Epithelial cell of esophagus (primary cell): ENCODE data around the gene SLC37A1.

Source experiments
- DNase-seq: peaks from one replicate; pipeline ENCODE4 v3.0.0; 2010; ENCODE audit warnings: low read depth
- H3K4me3 ChIP-seq: 2 replicates; pipeline ENCODE4 v1.5.1; 2011; ENCODE audit warnings: mild to moderate bottlenecking, low read length, control low read depth
- CTCF ChIP-seq: IDR thresholded peaks from 2 replicates; pipeline ENCODE4 v1.5.1; 2011; ENCODE audit warnings: low read depth, mild to moderate bottlenecking, low read length, control low read depth, inconsistent platforms; ENCODE audit not compliant: insufficient read depth; ENCODE audit errors: missing control alignments

SLC37A1 gene

GRCh38 chr21:42568376-42568775, 54.7 kb downstream of the SLC37A1 start:
- TF ChIP-seq CTCF = no peak
- no peak overlapping the region for H3K4me3 ChIP-seq
- DNase-seq = no peak

GRCh38 chr21:42568866-42569731, 55.4 kb downstream of the SLC37A1 start:
- TF ChIP-seq CTCF = no peak
- no peak for DNase-seq
- no peak overlapping the region for H3K4me3 ChIP-seq

- no peak for TF ChIP-seq CTCF
- no peak for DNase-seq
- no peak overlapping the region for H3K4me3 ChIP-seq
Observed at GRCh38 chr21:42569732-42570301, 56.2 kb downstream of the SLC37A1 start.

GRCh38 chr21:42570362-42570761, 56.7 kb downstream of the SLC37A1 start:
- no peak for DNase-seq
- no peak overlapping the region for H3K4me3 ChIP-seq
- TF ChIP-seq CTCF = no peak

- DNase-seq = no peak
- H3K4me3 ChIP-seq = no peak overlapping the region
- no peak for TF ChIP-seq CTCF
Observed at GRCh38 chr21:42570841-42571387, 57.3 kb downstream of the SLC37A1 start.

- no peak for TF ChIP-seq CTCF
- no peak overlapping the region for H3K4me3 ChIP-seq
- DNase-seq = no peak
Observed at GRCh38 chr21:42571391-42572150, 57.9 kb downstream of the SLC37A1 start.
